ENCODE measurements around the gene LGALS9.

GRCh38 chr17:27596096-27596495 is 34.9 kb upstream of the LGALS9 start:
- TF ChIP-seq REST (tag by site-specific recombination; IDR thresholded peaks at IDR 0.05), result no peak
- no peak for TF ChIP-seq PBX3 (CRISPR knock-in tag; IDR thresholded peaks at IDR 0.05)
- TF ChIP-seq ZBTB1 (tag by site-specific recombination; IDR thresholded peaks at IDR 0.05), result no peak
- TF ChIP-seq KLF16 (tag by site-specific recombination; IDR thresholded peaks at IDR 0.05), result no peak
- TF ChIP-seq ZNF239 (tag by site-specific recombination; IDR thresholded peaks at IDR 0.05), result no peak
- no peak for TF ChIP-seq ZNF169 (tag by site-specific recombination; IDR thresholded peaks at IDR 0.05)
- TF ChIP-seq ZNF707 (tag by site-specific recombination; IDR thresholded peaks at IDR 0.05), result no peak
- TF ChIP-seq CTCF (tag by site-specific recombination; IDR thresholded peaks at IDR 0.05), result no peak
- no peak for TF ChIP-seq ZNF19 (tag by site-specific recombination; IDR thresholded peaks at IDR 0.05; ENCODE audit: low read depth)
- TF ChIP-seq ZNF639 (tag by site-specific recombination; IDR thresholded peaks at IDR 0.05), result no peak

Data from HEK293 (cell line).